ENCODE measurements around the gene TTC1. TPM values are rescaled to one million over a fixed set of nuclear protein-coding genes. Genes with fewer than 3 reads are reported as not detected.
"Not testable (repeated sequence)": the region's sequence is repeated elsewhere in the genome, so short reads cannot be mapped to it uniquely, and the experiment has no call there.

TTC1 gene
- total RNA-seq, 2 experiments from 2014 or later = 32.6 to 35.1 TPM

DNA sequence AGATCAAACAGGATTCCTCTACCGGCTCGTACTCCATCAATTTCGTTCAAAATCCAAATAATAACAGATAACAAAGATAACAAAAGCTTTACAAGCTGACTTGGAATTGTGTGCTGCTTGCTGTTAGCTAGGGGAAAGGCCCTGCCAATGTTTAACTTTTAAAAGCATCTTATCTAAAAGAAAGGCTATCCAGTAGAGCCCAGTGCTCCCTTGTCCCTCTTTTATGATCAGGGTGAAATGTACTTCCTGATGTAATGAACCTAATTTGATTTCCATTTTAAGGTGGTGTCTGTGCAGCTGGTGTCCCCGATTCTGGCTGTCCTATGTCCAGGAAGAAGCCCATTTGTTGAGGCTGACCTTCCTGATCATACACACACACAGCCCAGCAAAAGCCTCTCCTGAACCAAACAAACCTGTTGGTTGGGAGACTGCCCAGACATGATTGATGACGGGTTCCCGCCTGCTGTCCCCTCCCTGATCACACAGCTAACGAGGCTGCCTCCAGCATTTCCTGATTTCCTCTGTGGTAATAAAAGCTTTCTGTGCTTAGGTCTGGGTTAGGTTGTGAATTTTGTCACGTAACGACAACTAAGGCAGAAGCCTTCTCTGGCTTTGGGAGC is 56.2 kb downstream of the TTC1 start:
- Histone ChIP-seq H3K9me2 (ENCODE audit: insufficient read depth, low read length) (no peaks in the 10 kb centered on the region), H3K4me3 (ENCODE audit: low read depth, low read length, poor library complexity, severe bottlenecking) (no peak overlapping the region), H3K27ac (ENCODE audit: low read depth, low read length, poor library complexity, severe bottlenecking) (no peak overlapping the region), H3K9me3 (ENCODE audit: low read length) (no peaks in the 10 kb centered on the region), H3K4me2 (ENCODE audit: low read length) (no peak overlapping the region), H3K4me1 (ENCODE audit: insufficient read depth, low read length, poor library complexity, severe bottlenecking) (no peaks in the 10 kb centered on the region), H2AFZ (ENCODE audit: low read length) (no peak overlapping the region), H4K20me1 (ENCODE audit: insufficient read depth, low read length) (no peaks in the 10 kb centered on the region), H3K79me2 (ENCODE audit: insufficient read depth, low read depth, low read length) (no peaks in the 10 kb centered on the region), H3K36me3 (ENCODE audit: insufficient read depth, low read length) (peaks cover 43% of the 10 kb centered on the region)
- ChIA-PET POLR2A (interaction anchor here (1.5 kb wide), 2 partner anchors 11 to 14 kb away, joined by 4 to 6 read pairs; no protein-coding TSS in a partner anchor), CTCF (ENCODE audit: unreplicated experiment) (interaction anchor here (0.6 kb wide), 1 partner anchor 47 kb away, joined by 3 read pairs; no protein-coding TSS in a partner anchor)
- no peak for TF ChIP-seq EZH2phosphoT487 (IDR thresholded peaks at IDR 0.05; ENCODE audit: borderline replicate concordance, low read depth, low read length)
- TF ChIP-seq, protein P1, sequence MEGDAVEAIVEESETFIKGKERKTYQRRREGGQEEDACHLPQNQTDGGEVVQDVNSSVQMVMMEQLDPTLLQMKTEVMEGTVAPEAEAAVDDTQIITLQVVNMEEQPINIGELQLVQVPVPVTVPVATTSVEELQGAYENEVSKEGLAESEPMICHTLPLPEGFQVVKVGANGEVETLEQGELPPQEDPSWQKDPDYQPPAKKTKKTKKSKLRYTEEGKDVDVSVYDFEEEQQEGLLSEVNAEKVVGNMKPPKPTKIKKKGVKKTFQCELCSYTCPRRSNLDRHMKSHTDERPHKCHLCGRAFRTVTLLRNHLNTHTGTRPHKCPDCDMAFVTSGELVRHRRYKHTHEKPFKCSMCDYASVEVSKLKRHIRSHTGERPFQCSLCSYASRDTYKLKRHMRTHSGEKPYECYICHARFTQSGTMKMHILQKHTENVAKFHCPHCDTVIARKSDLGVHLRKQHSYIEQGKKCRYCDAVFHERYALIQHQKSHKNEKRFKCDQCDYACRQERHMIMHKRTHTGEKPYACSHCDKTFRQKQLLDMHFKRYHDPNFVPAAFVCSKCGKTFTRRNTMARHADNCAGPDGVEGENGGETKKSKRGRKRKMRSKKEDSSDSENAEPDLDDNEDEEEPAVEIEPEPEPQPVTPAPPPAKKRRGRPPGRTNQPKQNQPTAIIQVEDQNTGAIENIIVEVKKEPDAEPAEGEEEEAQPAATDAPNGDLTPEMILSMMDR (conservative IDR thresholded peaks at IDR 0.05; ENCODE audit: low read length) = no peak
- DNase-seq (ENCODE audit: low spot score) = no peak
- BruUV-seq (replicated peaks) = TSS peak; percentile 92
- intact Hi-C loops (cut with micrococcal nuclease; ENCODE audit: unreplicated experiment) = no loop called here

DNA sequence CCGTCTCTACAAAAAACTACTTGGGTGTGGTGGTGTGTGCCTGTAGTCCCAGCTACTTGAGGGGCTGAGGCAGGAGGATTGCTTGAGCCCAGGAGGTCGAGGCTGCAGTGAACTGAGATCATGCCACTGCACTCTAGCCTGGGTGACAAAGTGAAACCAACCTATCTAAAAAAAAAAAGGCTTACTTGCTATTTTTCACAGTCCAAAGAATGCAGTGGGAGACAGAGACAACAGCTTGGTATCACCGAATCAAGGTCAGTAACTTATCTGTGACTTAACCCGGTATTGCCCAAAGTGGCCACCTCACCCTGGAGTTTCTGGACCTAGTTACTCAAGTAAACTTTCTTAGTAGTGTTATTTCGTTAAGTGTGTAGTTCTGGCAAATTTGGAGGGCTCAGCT is 60.2 kb downstream of the TTC1 start:
- not testable (repeated sequence) for H3K4me1 ChIP-seq (ENCODE audit: insufficient read depth, low read length, poor library complexity, severe bottlenecking); H2AFZ ChIP-seq (ENCODE audit: low read length)
- POLR2A ChIA-PET = interaction anchor here (0.6 to 0.7 kb wide), 2 partner anchors 12 to 61 kb away, joined by 3 to 4 read pairs; no protein-coding TSS in a partner anchor

DNA sequence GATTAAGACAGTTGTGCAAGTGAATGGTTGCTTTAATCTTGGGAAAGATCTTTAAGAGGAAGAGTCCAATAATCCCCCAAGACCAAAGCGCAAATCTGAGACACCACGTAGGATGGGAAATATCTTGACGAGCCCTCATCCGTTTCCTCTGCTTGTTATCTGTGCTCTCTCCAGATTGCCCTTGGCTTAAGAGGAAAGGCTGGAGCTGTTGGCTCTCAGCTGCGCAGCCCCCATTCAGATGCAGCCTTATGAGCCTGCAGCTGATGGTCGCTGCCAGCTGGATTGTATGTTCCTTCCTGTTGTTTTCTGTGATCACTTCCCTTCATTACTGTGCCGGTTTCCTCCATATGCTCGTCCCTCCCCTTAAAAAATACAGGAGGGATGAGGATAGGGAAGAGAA is 62.6 kb downstream of the TTC1 start:
- CTCF ChIA-PET (ENCODE audit: unreplicated experiment) = interaction anchor here (0.8 kb wide), 1 partner anchor 798 kb away, joined by 3 read pairs; no protein-coding TSS in a partner anchor
- no peak for TF ChIP-seq EZH2phosphoT487 (IDR thresholded peaks at IDR 0.05; ENCODE audit: borderline replicate concordance, low read depth, low read length)
- TF ChIP-seq, protein P1 (conservative IDR thresholded peaks at IDR 0.05; ENCODE audit: low read length) = no peak
- BruUV-seq (replicated peaks) = no TSS peak
- peaks cover 9% of the 10 kb centered on the region; the same call in 1 of the 2 replicates for H3K36me3 ChIP-seq (ENCODE audit: insufficient read depth, low read length)
- POLR2A ChIA-PET = interaction anchor here (0.7 to 1.7 kb wide), 2 partner anchors 15 to 326 kb away, joined by 4 to 7 read pairs; no protein-coding TSS in a partner anchor
- no peak overlapping the region for H2AFZ ChIP-seq (ENCODE audit: low read length)
- H3K9me3 ChIP-seq (ENCODE audit: low read length) = no peaks in the 10 kb centered on the region
- intact Hi-C loops (cut with micrococcal nuclease; ENCODE audit: unreplicated experiment) = no loop called here
- H3K27ac ChIP-seq (ENCODE audit: low read depth, low read length, poor library complexity, severe bottlenecking) = no peak overlapping the region
- DNase-seq (ENCODE audit: low spot score) = peak; percentile 4
- H3K9me2 ChIP-seq (ENCODE audit: insufficient read depth, low read length) = no peaks in the 10 kb centered on the region
- no peaks in the 10 kb centered on the region for H4K20me1 ChIP-seq (ENCODE audit: insufficient read depth, low read length)
- peaks cover 10% of the 10 kb centered on the region for H3K4me1 ChIP-seq (ENCODE audit: insufficient read depth, low read length, poor library complexity, severe bottlenecking)
- H3K4me3 ChIP-seq (ENCODE audit: low read depth, low read length, poor library complexity, severe bottlenecking) = no peak overlapping the region
- H3K79me2 ChIP-seq (ENCODE audit: insufficient read depth, low read depth, low read length) = no peaks in the 10 kb centered on the region
- H3K4me2 ChIP-seq (ENCODE audit: low read length) = no peak overlapping the region

More for the DNA sequence above, 60.2 kb downstream of the TTC1 start:
- H3K79me2 ChIP-seq (ENCODE audit: insufficient read depth, low read depth, low read length); H3K9me3 ChIP-seq (ENCODE audit: low read length); H3K9me2 ChIP-seq (ENCODE audit: insufficient read depth, low read length); CTCF ChIA-PET (ENCODE audit: unreplicated experiment); H4K20me1 ChIP-seq (ENCODE audit: insufficient read depth, low read length); DNase-seq (ENCODE audit: low spot score); intact Hi-C loops (cut with micrococcal nuclease; ENCODE audit: unreplicated experiment); BruUV-seq (replicated peaks); H3K4me2 ChIP-seq (ENCODE audit: low read length); H3K4me3 ChIP-seq (ENCODE audit: low read depth, low read length, poor library complexity, severe bottlenecking); H3K27ac ChIP-seq (ENCODE audit: low read depth, low read length, poor library complexity, severe bottlenecking): not testable (repeated sequence)
- H3K36me3 ChIP-seq (ENCODE audit: insufficient read depth, low read length) = peaks cover 28% of the 10 kb centered on the region

All from OCI-LY7 (cell line).